ENCODE measurements around the gene BAK1.

DNA sequence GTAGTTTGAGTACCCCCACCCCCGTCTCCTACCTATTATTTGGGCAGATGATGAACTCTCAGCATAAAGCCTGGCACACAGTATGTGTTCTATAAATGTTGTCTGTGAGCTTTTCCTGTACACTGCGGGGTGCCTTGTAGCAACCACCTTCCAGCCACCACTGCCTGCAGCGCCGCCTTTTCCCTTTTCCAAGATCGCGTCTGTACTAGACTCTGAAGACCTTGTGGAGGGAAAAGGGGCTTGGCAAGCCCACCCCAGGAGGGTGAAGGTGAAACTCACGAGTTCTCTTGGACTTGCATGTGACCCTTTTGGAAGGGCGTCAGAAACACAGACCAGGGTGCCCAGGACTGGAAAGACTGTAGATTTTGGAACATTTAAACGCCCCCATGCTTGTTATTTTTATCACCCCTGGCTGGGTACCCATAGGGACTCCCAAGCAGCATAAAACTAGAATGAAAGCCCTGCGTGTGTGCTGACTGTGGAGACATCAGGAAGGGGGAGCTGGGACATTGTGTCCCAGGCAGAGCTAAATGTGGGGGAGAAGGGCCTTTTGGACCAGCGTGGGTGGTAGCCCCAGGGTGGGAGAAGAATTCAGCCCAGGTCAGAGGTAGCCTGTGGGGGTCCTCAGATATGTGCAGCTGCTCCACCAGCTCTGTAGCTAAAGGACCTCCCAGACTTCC lies 8.3 kb downstream of the BAK1 start:
- TF ChIP-seq CTCF (IDR thresholded peaks at IDR 0.05) = no peak
- no peak for TF ChIP-seq EP300 (IDR thresholded peaks at IDR 0.05)
- TF ChIP-seq POLR2A (IDR thresholded peaks at IDR 0.05) = no peak
- no peak for TF ChIP-seq POLR2AphosphoS5 (IDR thresholded peaks at IDR 0.05)

Measured in suprapubic skin (tissue), 4 donors.